Liver (tissue), 9 donors: Measurements from ENCODE around the gene FASN. TPM values are rescaled to one million over a fixed set of nuclear protein-coding genes. Genes with fewer than 3 reads are reported as not detected.

ENCODE experiments used
- DNase-seq: peaks from one replicate; pipeline ENCODE4 v3.0.0-alpha.2; 2017; ENCODE audit warnings: low spot score
- H3K27ac ChIP-seq, 2 donors: one replicate each; pipeline ENCODE4 v1.7.0; 2013; ENCODE audit warnings: inconsistent platforms in 2 of 2, low read length in 2 of 2, control low read depth in 1 of 2, low read depth in 1 of 2, mild to moderate bottlenecking in 1 of 2
- H3K27me3 ChIP-seq, 4 donors: one replicate each; pipeline versions ENCODE4 v1.6.1 to v1.7.0; 2013; ENCODE audit warnings: low read length in 3 of 4, inconsistent platforms in 1 of 4, mild to moderate bottlenecking in 1 of 4, moderate library complexity in 1 of 4; ENCODE audit not compliant: control insufficient read depth in 4 of 4, insufficient read depth in 4 of 4
- H3K36me3 ChIP-seq, 4 donors: one replicate each; pipeline versions ENCODE4 v1.6.1 to v1.7.0; 2013; ENCODE audit warnings: low read length in 3 of 4, mild to moderate bottlenecking in 3 of 4, low read depth in 1 of 4, moderate library complexity in 1 of 4; ENCODE audit not compliant: control insufficient read depth in 4 of 4, insufficient read depth in 3 of 4
- H3K4me1 ChIP-seq, 4 donors: one replicate each; pipeline versions ENCODE4 v1.6.1 to v1.7.0; 2013; ENCODE audit warnings: low read length in 3 of 4, mild to moderate bottlenecking in 3 of 4, moderate library complexity in 1 of 4; ENCODE audit not compliant: control insufficient read depth in 4 of 4, insufficient read depth in 4 of 4
- H3K4me3 ChIP-seq, 3 donors: one replicate each; pipeline versions ENCODE4 v1.6.1 to v1.7.0; 2013; ENCODE audit warnings: low read length in 3 of 3, control low read depth in 1 of 3, low read depth in 1 of 3, mild to moderate bottlenecking in 1 of 3
- H3K9ac ChIP-seq, 2 donors: one replicate each; pipeline ENCODE4 v1.7.0; 2013; ENCODE audit warnings: low read length in 2 of 2, mild to moderate bottlenecking in 2 of 2, moderate library complexity in 2 of 2, control low read depth in 1 of 2, low read depth in 1 of 2
- H3K9me3 ChIP-seq, 4 donors: one replicate each; pipeline versions ENCODE4 v1.6.1 to v1.7.0; 2013; ENCODE audit warnings: low read length in 3 of 4; ENCODE audit not compliant: control insufficient read depth in 4 of 4
- ATF3 ChIP-seq: IDR thresholded peaks from 2 replicates; pipeline ENCODE4 v1.6.1; 2016; ENCODE audit warnings: antibody characterized with exemption
- CTCF ChIP-seq: fragments of 150-350 bp; IDR thresholded peaks from 2 replicates; pipeline ENCODE4 v1.5.1; 2017; ENCODE audit warnings: improper control_type of control experiment, low read depth, low read length; ENCODE audit not compliant: missing input control
- EGR1 ChIP-seq, 2 donors: IDR thresholded peaks; 2 replicates each; pipeline ENCODE4 v1.6.1; 2016 to 2018; ENCODE audit warnings: antibody characterized with exemption in 2 of 2, low read depth in 2 of 2
- FOXA2 ChIP-seq: IDR thresholded peaks from 2 replicates; pipeline ENCODE4 v1.6.1; 2016; ENCODE audit warnings: antibody characterized with exemption
- GABPA ChIP-seq, 2 donors: IDR thresholded peaks in 1 of 2; conservative IDR thresholded peaks in 1 of 2; 2 replicates each; pipeline ENCODE4 v1.6.1; 2016; ENCODE audit warnings: antibody characterized with exemption in 2 of 2, mild to moderate bottlenecking in 1 of 2, moderate library complexity in 1 of 2
- HNF4A ChIP-seq, 2 donors: conservative IDR thresholded peaks; 2 replicates each; pipeline ENCODE4 v1.6.1; 2016; ENCODE audit warnings: antibody characterized with exemption in 2 of 2, mild to moderate bottlenecking in 2 of 2
- HNF4G ChIP-seq: IDR thresholded peaks from 2 replicates; pipeline ENCODE4 v1.6.1; 2016; ENCODE audit warnings: antibody characterized with exemption
- JUND ChIP-seq, 2 donors: IDR thresholded peaks; 2 replicates each; pipeline ENCODE4 v1.6.1; 2016; ENCODE audit warnings: antibody characterized with exemption in 2 of 2
- MAX ChIP-seq: IDR thresholded peaks from 2 replicates; pipeline ENCODE4 v1.6.1; 2016; ENCODE audit warnings: antibody characterized with exemption
- NR2F2 ChIP-seq: IDR thresholded peaks from 2 replicates; pipeline ENCODE4 v1.6.1; 2016; ENCODE audit warnings: antibody characterized with exemption
- RAD21 ChIP-seq, 2 donors: IDR thresholded peaks; 2 replicates each; pipeline ENCODE4 v1.6.1; 2016; ENCODE audit warnings: antibody characterized with exemption in 2 of 2, mild to moderate bottlenecking in 2 of 2
- REST ChIP-seq: IDR thresholded peaks from 2 replicates; pipeline ENCODE4 v1.6.1; 2016; ENCODE audit warnings: antibody characterized with exemption, mild to moderate bottlenecking
- RXRA ChIP-seq, 2 donors: IDR thresholded peaks; 2 replicates each; pipeline ENCODE4 v1.6.1; 2017 to 2018; ENCODE audit warnings: antibody characterized with exemption in 2 of 2, mild to moderate bottlenecking in 1 of 2
- SP1 ChIP-seq: IDR thresholded peaks from 2 replicates; pipeline ENCODE4 v1.6.1; 2018; ENCODE audit warnings: antibody characterized with exemption, mild to moderate bottlenecking
- TAF1 ChIP-seq: conservative IDR thresholded peaks from 2 replicates; pipeline ENCODE4 v1.6.1; 2016; ENCODE audit warnings: antibody characterized with exemption, mild to moderate bottlenecking
- YY1 ChIP-seq: IDR thresholded peaks from 2 replicates; pipeline ENCODE4 v1.6.1; 2016; ENCODE audit warnings: antibody characterized with exemption, mild to moderate bottlenecking
- ZBTB33 ChIP-seq: IDR thresholded peaks from 2 replicates; pipeline ENCODE4 v1.6.1; 2016; ENCODE audit warnings: antibody characterized with exemption
- WGBS: extraction: QIAGEN DNeasy Blood & Tissue Kit; methylation state at CpG from one replicate; pipeline ENCODE4 v1.1.7; 2013; 5-methylcytosine and 5-hydroxymethylcytosine counted together
- polyA plus RNA-seq, 2 donors: library from polyadenylated mRNA; stranded (reverse) in 1 of 2; unstranded in 1 of 2; fragments of 200-250 nt in 1 of 2; fragments of >200 nt in 1 of 2; fragmentation: Nextera tagmentation in 1 of 2; extraction: Ambion mirVana in 1 of 2; gene quantifications; one replicate each; pipeline versions ENCODE4 v1.2.1 to v1.2.3, GENCODE V29; 2013 to 2015
- total RNA-seq, 2 donors: library from RNA; depleted of rRNA; stranded (reverse); fragments of >200 nt; gene quantifications; one replicate each; pipeline ENCODE4 v1.2.3, GENCODE V29; 2014
- donor health status: healthy.
- donor health status: healthy.
- donor health status: healthy.
- donor health status: healthy.
- donor health status: healthy.

Gene FASN
- total and polyA plus RNA-seq, 4 donors, result 53.1 to 229 (median 130) TPM

GRCh38 chr17:82088838-82089722 is 9.0 kb downstream of the FASN start:
- peaks cover 38 to 77% (median 52%) of the 10 kb centered on the region in 4 donors for H3K36me3 ChIP-seq
- WGBS, result 76% methylated on average over 47 of the region's 47 CpGs
- no peak for DNase-seq
- TF ChIP-seq TAF1 (no peak), RXRA (IDR thresholded peaks at IDR 0.05) (no peak), ATF3 (no peak), HNF4A (conservative IDR thresholded peaks at IDR 0.05) (no peak), GABPA (IDR thresholded peaks at IDR 0.05 in 1 of 2, conservative IDR thresholded peaks at IDR 0.05 in 1 of 2) (no peak), RAD21 (IDR thresholded peaks at IDR 0.05) (no peak), FOXA2 (no peak), EGR1 (IDR thresholded peaks at IDR 0.05; ENCODE audit: low read depth in 2 of 2) (no peak), HNF4G (no peak), NR2F2 (no peak), CTCF (no peak), JUND (IDR thresholded peaks at IDR 0.05) (no peak), MAX (no peak), ZBTB33 (no peak), YY1 (no peak), REST (no peak), SP1 (no peak)
- H3K4me3 ChIP-seq, result no peak overlapping the region
- H3K4me1 ChIP-seq, result peaks cover 0 to 45% (median 17%) of the 10 kb centered on the region in 4 donors
- H3K27me3 ChIP-seq, result no peaks in the 10 kb centered on the region
- no peaks in the 10 kb centered on the region for H3K9me3 ChIP-seq
- no peak overlapping the region for H3K9ac ChIP-seq
- no peak overlapping the region for H3K27ac ChIP-seq
